ENCODE data around the gene OLFML2B. TPM values are rescaled to one million over a fixed set of nuclear protein-coding genes. Genes with fewer than 3 reads are reported as not detected.

OLFML2B gene
- total and polyA plus RNA-seq, 2 experiments from 2014 or later = 0.36 to 1.9 TPM

- DNase-seq (ENCODE audit: low read depth in 1 of 2, low spot score in 1 of 2) = no peak
- TF ChIP-seq CTCF (IDR thresholded peaks at IDR 0.05; ENCODE audit: low read depth, low read length) = no peak
- no peak overlapping the region for H3K27ac ChIP-seq
Measured at GRCh38 chr1:161981735-161982506, 41.7 kb downstream of the OLFML2B start.

GRCh38 chr1:161981126-161981525 is 42.5 kb downstream of the OLFML2B start:
- DNase-seq (ENCODE audit: low read depth in 1 of 2, low spot score in 1 of 2) = no peak
- no peaks in the 10 kb centered on the region for H3K9me3 ChIP-seq (ENCODE audit: low read depth)
- H3K27me3 ChIP-seq = no peaks in the 10 kb centered on the region
- no peaks in the 10 kb centered on the region for H3K36me3 ChIP-seq
- H3K27ac ChIP-seq = no peak overlapping the region
- TF ChIP-seq CTCF (IDR thresholded peaks at IDR 0.05; ENCODE audit: low read depth, low read length) = no peak
- no peaks in the 10 kb centered on the region for H3K4me1 ChIP-seq (ENCODE audit: low read depth)
- no peak overlapping the region for H3K4me3 ChIP-seq

More at GRCh38 chr1:161981735-161982506, 41.7 kb downstream of the OLFML2B start:
- H3K36me3 ChIP-seq = no peaks in the 10 kb centered on the region
- H3K4me3 ChIP-seq = no peak overlapping the region
- no peaks in the 10 kb centered on the region for H3K4me1 ChIP-seq (ENCODE audit: low read depth)
- no peaks in the 10 kb centered on the region for H3K9me3 ChIP-seq (ENCODE audit: low read depth)
- no peaks in the 10 kb centered on the region for H3K27me3 ChIP-seq

- Histone ChIP-seq H3K36me3 (no peaks in the 10 kb centered on the region), H3K4me1 (ENCODE audit: low read depth) (no peaks in the 10 kb centered on the region), H3K9me3 (ENCODE audit: low read depth) (no peaks in the 10 kb centered on the region), H3K4me3 (no peak overlapping the region), H3K27ac (no peak overlapping the region), H3K27me3 (no peaks in the 10 kb centered on the region)
- TF ChIP-seq CTCF (IDR thresholded peaks at IDR 0.05; ENCODE audit: low read depth, low read length) = no peak
- no peak for DNase-seq (ENCODE audit: low read depth in 1 of 2, low spot score in 1 of 2)
Measured at GRCh38 chr1:161978011-161978790, 45.5 kb downstream of the OLFML2B start.

- DNase-seq (ENCODE audit: low read depth in 1 of 2, low spot score in 1 of 2) = peak in 1 of 2 donors; percentile 7
- H3K4me1 ChIP-seq (ENCODE audit: low read depth) = no peaks in the 10 kb centered on the region
- H3K9me3 ChIP-seq (ENCODE audit: low read depth) = no peaks in the 10 kb centered on the region
- no peaks in the 10 kb centered on the region for H3K36me3 ChIP-seq
- no peaks in the 10 kb centered on the region for H3K27me3 ChIP-seq
- TF ChIP-seq CTCF (IDR thresholded peaks at IDR 0.05; ENCODE audit: low read depth, low read length) = no peak
- H3K4me3 ChIP-seq = no peak overlapping the region
- H3K27ac ChIP-seq = no peak overlapping the region
Measured at GRCh38 chr1:161973924-161974845, 49.5 kb downstream of the OLFML2B start.

GRCh38 chr1:161972828-161973227 is 50.8 kb downstream of the OLFML2B start:
- Histone ChIP-seq H3K4me3 (no peak overlapping the region), H3K4me1 (ENCODE audit: low read depth) (no peaks in the 10 kb centered on the region), H3K9me3 (ENCODE audit: low read depth) (no peaks in the 10 kb centered on the region), H3K27me3 (no peaks in the 10 kb centered on the region), H3K36me3 (no peaks in the 10 kb centered on the region), H3K27ac (no peak overlapping the region)
- TF ChIP-seq CTCF (IDR thresholded peaks at IDR 0.05; ENCODE audit: low read depth, low read length) = no peak
- DNase-seq (ENCODE audit: low read depth in 1 of 2, low spot score in 1 of 2) = no peak
